Progenitor cell of endocrine pancreas (in vitro differentiated cells): Measurements from ENCODE around the gene CORO1C. TPM values are rescaled to one million over a fixed set of nuclear protein-coding genes. Genes with fewer than 3 reads are reported as not detected.

Experiments used
- DNase-seq: peaks from one replicate; pipeline ENCODE4 v3.0.0; 2021; ENCODE audit warnings: low spot score; ENCODE audit not compliant: unreplicated experiment
- H3K27ac Mint-ChIP-seq: 2 replicates; pipeline ENCODE4 v1.8.0; 2021; ENCODE audit warnings: mild to moderate bottlenecking, moderate library complexity, mixed read lengths
- H3K27me3 Mint-ChIP-seq: 2 replicates; pipeline ENCODE4 v1.8.0; 2021; ENCODE audit warnings: mixed read lengths
- H3K36me3 Mint-ChIP-seq: 2 replicates; pipeline ENCODE4 v1.8.0; 2022; ENCODE audit warnings: mixed read lengths; ENCODE audit not compliant: insufficient read depth
- H3K4me1 Mint-ChIP-seq: 2 replicates; pipeline ENCODE4 v1.8.0; 2021; ENCODE audit warnings: low read depth, mixed read lengths
- H3K4me3 Mint-ChIP-seq: 2 replicates; pipeline ENCODE4 v1.8.0; 2021; ENCODE audit warnings: low read depth, mild to moderate bottlenecking, moderate library complexity, mixed read lengths
- H3K9me3 Mint-ChIP-seq: 2 replicates; pipeline ENCODE4 v1.8.0; 2021; ENCODE audit warnings: low read depth, mixed read lengths
- CTCF ChIP-seq: fragments of 200-600 bp; sonication (generic); IDR thresholded peaks from one replicate; pipeline ENCODE4 v1.5.0; 2021; ENCODE audit warnings: antibody characterized with exemption, mild to moderate bottlenecking; ENCODE audit not compliant: unreplicated experiment
- total RNA-seq: library from RNA; stranded (reverse); gene quantifications from 2 replicates; pipeline ENCODE4 v1.2.1, GENCODE V29; 2021

Gene CORO1C
- total RNA-seq, 1 donor from 2014 or later, result 68.3 TPM

GRCh38 chr12:108699955-108700563 lies 31.3 kb downstream of the CORO1C start:
- H3K36me3 Mint-ChIP-seq, result peaks cover 18% of the 10 kb centered on the region
- H3K4me3 Mint-ChIP-seq, result no peak overlapping the region
- no peak for DNase-seq
- H3K4me1 Mint-ChIP-seq, result peaks cover 31% of the 10 kb centered on the region
- H3K27me3 Mint-ChIP-seq, result no peaks in the 10 kb centered on the region
- no peak overlapping the region for H3K27ac Mint-ChIP-seq
- TF ChIP-seq CTCF, result no peak
- H3K9me3 Mint-ChIP-seq, result no peaks in the 10 kb centered on the region

GRCh38 chr12:108697905-108698304 lies 33.4 kb downstream of the CORO1C start:
- no peaks in the 10 kb centered on the region for H3K27me3 Mint-ChIP-seq
- H3K36me3 Mint-ChIP-seq, result peaks cover 20% of the 10 kb centered on the region
- no peaks in the 10 kb centered on the region for H3K9me3 Mint-ChIP-seq
- H3K4me1 Mint-ChIP-seq, result peaks cover 25% of the 10 kb centered on the region
- DNase-seq, result no peak
- no peak overlapping the region for H3K27ac Mint-ChIP-seq
- H3K4me3 Mint-ChIP-seq, result no peak overlapping the region
- no peak for TF ChIP-seq CTCF

- peaks cover 23% of the 10 kb centered on the region for H3K4me1 Mint-ChIP-seq
- H3K27me3 Mint-ChIP-seq, result no peaks in the 10 kb centered on the region
- H3K36me3 Mint-ChIP-seq, result peaks cover 20% of the 10 kb centered on the region
- no peak overlapping the region for H3K4me3 Mint-ChIP-seq
- TF ChIP-seq CTCF, result no peak
- DNase-seq, result no peak
- no peak overlapping the region for H3K27ac Mint-ChIP-seq
- H3K9me3 Mint-ChIP-seq, result no peaks in the 10 kb centered on the region
Observed at GRCh38 chr12:108696996-108697290, 34.4 kb downstream of the CORO1C start.

GRCh38 chr12:108696111-108696995 lies 35.0 kb downstream of the CORO1C start:
- no peaks in the 10 kb centered on the region for H3K9me3 Mint-ChIP-seq
- TF ChIP-seq CTCF, result no peak
- peaks cover 24% of the 10 kb centered on the region for H3K4me1 Mint-ChIP-seq
- no peak overlapping the region for H3K4me3 Mint-ChIP-seq
- DNase-seq, result no peak
- H3K36me3 Mint-ChIP-seq, result peaks cover 20% of the 10 kb centered on the region
- H3K27ac Mint-ChIP-seq, result no peak overlapping the region
- H3K27me3 Mint-ChIP-seq, result no peaks in the 10 kb centered on the region

- Mint-ChIP-seq H3K36me3 (peaks cover 14% of the 10 kb centered on the region), H3K4me1 (peaks cover 25% of the 10 kb centered on the region)
Observed at GRCh38 chr12:108694812-108695278, 36.5 kb downstream of the CORO1C start.

More at GRCh38 chr12:108694812-108695278, 36.5 kb downstream of the CORO1C start:
- no peak overlapping the region for H3K27ac Mint-ChIP-seq
- DNase-seq, result no peak
- H3K9me3 Mint-ChIP-seq, result no peaks in the 10 kb centered on the region
- TF ChIP-seq CTCF, result no peak
- no peak overlapping the region for H3K4me3 Mint-ChIP-seq
- no peaks in the 10 kb centered on the region for H3K27me3 Mint-ChIP-seq
